Suprapubic skin (tissue), 3 donors: ENCODE results near the gene AIMP1.

Experiments
- POLR2AphosphoS5 ChIP-seq, 3 donors: sonication (generic); formaldehyde crosslinking; IDR thresholded peaks; one replicate each; pipeline ENCODE4 v1.6.1; 2017; ENCODE audit warnings: antibody characterized with exemption in 3 of 3
- TF ChIP-seq, protein P1 (sequence below), 2 donors: fragments of 200-600 bp in 1 of 2; fragments of 450-650 bp in 1 of 2; sonication (generic) in 1 of 2; IDR thresholded peaks; one replicate each; pipeline ENCODE4 v1.5.1; 2016 to 2019; ENCODE audit warnings: antibody characterized with exemption in 2 of 2, mild to moderate bottlenecking in 1 of 2, moderate library complexity in 1 of 2

- no peak for TF ChIP-seq POLR2AphosphoS5 (IDR thresholded peaks at IDR 0.05)
- TF ChIP-seq, protein P1, sequence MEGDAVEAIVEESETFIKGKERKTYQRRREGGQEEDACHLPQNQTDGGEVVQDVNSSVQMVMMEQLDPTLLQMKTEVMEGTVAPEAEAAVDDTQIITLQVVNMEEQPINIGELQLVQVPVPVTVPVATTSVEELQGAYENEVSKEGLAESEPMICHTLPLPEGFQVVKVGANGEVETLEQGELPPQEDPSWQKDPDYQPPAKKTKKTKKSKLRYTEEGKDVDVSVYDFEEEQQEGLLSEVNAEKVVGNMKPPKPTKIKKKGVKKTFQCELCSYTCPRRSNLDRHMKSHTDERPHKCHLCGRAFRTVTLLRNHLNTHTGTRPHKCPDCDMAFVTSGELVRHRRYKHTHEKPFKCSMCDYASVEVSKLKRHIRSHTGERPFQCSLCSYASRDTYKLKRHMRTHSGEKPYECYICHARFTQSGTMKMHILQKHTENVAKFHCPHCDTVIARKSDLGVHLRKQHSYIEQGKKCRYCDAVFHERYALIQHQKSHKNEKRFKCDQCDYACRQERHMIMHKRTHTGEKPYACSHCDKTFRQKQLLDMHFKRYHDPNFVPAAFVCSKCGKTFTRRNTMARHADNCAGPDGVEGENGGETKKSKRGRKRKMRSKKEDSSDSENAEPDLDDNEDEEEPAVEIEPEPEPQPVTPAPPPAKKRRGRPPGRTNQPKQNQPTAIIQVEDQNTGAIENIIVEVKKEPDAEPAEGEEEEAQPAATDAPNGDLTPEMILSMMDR (IDR thresholded peaks at IDR 0.05): no peak
Measured at GRCh38 chr4:106268786-106269185, 47.6 kb upstream of the AIMP1 start.
